HepG2 (cell line): ENCODE measurements around the gene INTS12. TPM values are rescaled to one million over a fixed set of nuclear protein-coding genes. Genes with fewer than 3 reads are reported as not detected.

Experiments
- ARID3A ChIP-seq: IDR thresholded peaks from 2 replicates; pipeline ENCODE4 v1.6.1; 2012; ENCODE audit warnings: low read depth, low read length, improper control_type of control experiment
- ATAD3A ChIP-seq: sonication (generic); formaldehyde crosslinking; IDR thresholded peaks from 2 replicates; pipeline ENCODE4 v1.4.0; 2020; ENCODE audit warnings: missing genetic modification reagents
- BRF2 ChIP-seq: sonication (generic); formaldehyde crosslinking; IDR thresholded peaks from 2 replicates; pipeline ENCODE4 v1.8.1; 2022; ENCODE audit warnings: mild to moderate bottlenecking, missing genetic modification reagents
- CEBPZ ChIP-seq: IDR thresholded peaks from 2 replicates; pipeline ENCODE4 v1.6.1; 2012; ENCODE audit warnings: low read length, improper control_type of control experiment
- FOXP4 ChIP-seq: sonication (generic); formaldehyde crosslinking; IDR thresholded peaks from 2 replicates; pipeline ENCODE4 v1.4.0; 2020; ENCODE audit warnings: missing genetic modification reagents
- HOXA9 ChIP-seq: sonication (generic); formaldehyde crosslinking; IDR thresholded peaks from 2 replicates; pipeline ENCODE4 v1.8.1; 2022; ENCODE audit warnings: missing genetic modification reagents, mild to moderate bottlenecking, moderate library complexity, borderline replicate concordance
- POGZ ChIP-seq: sonication (generic); formaldehyde crosslinking; IDR thresholded peaks from 2 replicates; pipeline ENCODE4 v1.4.0; 2020; ENCODE audit warnings: mild to moderate bottlenecking, missing genetic modification reagents
- RFX3 ChIP-seq: IDR thresholded peaks from 2 replicates; pipeline ENCODE4 v1.6.1; 2016; ENCODE audit warnings: missing biosample characterization, missing genetic modification reagents
- SMAD3 ChIP-seq: sonication (generic); formaldehyde crosslinking; IDR thresholded peaks from 2 replicates; pipeline ENCODE4 v1.4.0; 2020; ENCODE audit warnings: missing genetic modification reagents
- SMC3 ChIP-seq: IDR thresholded peaks from 2 replicates; pipeline ENCODE4 v1.6.1; 2011; ENCODE audit warnings: low read length, improper control_type of control experiment
- TAF1 ChIP-seq: sonication (generic); formaldehyde crosslinking; IDR thresholded peaks from 2 replicates; pipeline ENCODE4 v1.4.0; 2020; ENCODE audit warnings: missing genetic modification reagents
- THAP9 ChIP-seq: sonication (generic); formaldehyde crosslinking; IDR thresholded peaks from 2 replicates; pipeline ENCODE4; 2020; ENCODE audit warnings: missing genetic modification reagents, mild to moderate bottlenecking, borderline replicate concordance
- XBP1 ChIP-seq: sonication (generic); formaldehyde crosslinking; IDR thresholded peaks from 2 replicates; pipeline ENCODE4 v1.5.0; 2020; ENCODE audit warnings: missing genetic modification reagents
- ZFP36L2 ChIP-seq: sonication (generic); formaldehyde crosslinking; IDR thresholded peaks from 2 replicates; pipeline ENCODE4 v1.4.0; 2020; ENCODE audit warnings: missing genetic modification reagents
- ZNF839 ChIP-seq: sonication (generic); formaldehyde crosslinking; IDR thresholded peaks from 2 replicates; pipeline ENCODE4 v1.4.0; 2020; ENCODE audit warnings: missing genetic modification reagents, mild to moderate bottlenecking, borderline replicate concordance
- polyA plus RNA-seq, 8 experiments: library from polyadenylated mRNA; depleted of rRNA in 3 of 8; stranded (reverse) in 7 of 8; unstranded in 1 of 8; fragments of >200 nt; fragmentation: Illumina TruSeq in 4 of 8; extraction: Trizol in 4 of 8; gene quantifications; 2 replicates each; pipeline versions ENCODE4 v1.2.1 to v1.2.3, GENCODE V29; 2011 to 2016; ENCODE audit warnings: low read depth in 4 of 8, missing spikeins in 1 of 8, mixed read lengths in 1 of 8; ENCODE audit not compliant: insufficient read depth in 1 of 8
- total RNA-seq, 5 experiments: library from RNA; depleted of rRNA; stranded (reverse); fragments of >200 nt; fragmentation: Illumina TruSeq; extraction: Trizol; gene quantifications; 2 replicates each; pipeline ENCODE4 v1.2.3, GENCODE V29; 2016; ENCODE audit warnings: low read depth in 1 of 5

INTS12 gene
- total and polyA plus RNA-seq, 2 of the 13 experiments (the other 11 are each of a cell fraction or from before 2014, with no cell fraction given) = 20.2 to 21.1 TPM

GRCh38 chr4:105708181-105709080 lies at the start of gene INTS12, which contains the start of gene GSTCD (continued):
- TF ChIP-seq CEBPZ = no peak
- TF ChIP-seq FOXP4 (CRISPR knock-in tag) = peak; percentile 75
- 0 out of 2 replicates have a peak, but pooled peaks have one; percentile 14 for TF ChIP-seq RFX3 (CRISPR knock-in tag)
- TF ChIP-seq XBP1 (CRISPR knock-in tag) = no peak
- peak; percentile 33; the same call in 1 of the 2 replicates for TF ChIP-seq ATAD3A (CRISPR knock-in tag)
- TF ChIP-seq ARID3A = peak; percentile 53; the same call in 1 of the 2 replicates
- peak; percentile 99 for TF ChIP-seq SMAD3
- TF ChIP-seq THAP9 (CRISPR knock-in tag) = peak; percentile 96
- peak; percentile 79 for TF ChIP-seq ZNF839 (CRISPR knock-in tag)
- peak; percentile 96 for TF ChIP-seq BRF2 (CRISPR knock-in tag)
- no peak for TF ChIP-seq SMC3
- peak; percentile 94 for TF ChIP-seq TAF1 (CRISPR knock-in tag)
- TF ChIP-seq POGZ (CRISPR knock-in tag) = peak; percentile 100
- peak; percentile 97 for TF ChIP-seq HOXA9 (CRISPR knock-in tag)
- peak; percentile 70; the same call in 1 of the 2 replicates for TF ChIP-seq ZFP36L2 (CRISPR knock-in tag)
